Stimulated activated naive CD8-positive, alpha-beta T cell treated with anti-CD3 and anti-CD28 coated beads, Interleukin-15, Interleukin-2, amounts not matched to agents 100 U/mL and 50 U/mL, for 24 hours (primary cell): ENCODE measurements around the gene CTDSPL2.
"Not testable (repeated sequence)": the region's sequence is repeated elsewhere in the genome, so short reads cannot be mapped to it uniquely, and the experiment has no call there.

Experiments
- ATAC-seq: fragments of 150-1000 bp; cut with Tn5 transposase; one replicate; pipeline ENCODE4 v1.10.0; 2021
- DNase-seq: peaks from one replicate; pipeline ENCODE4 v3.0.0; 2021

CTDSPL2 gene

GRCh38 chr15:44485880-44486279, 58.5 kb downstream of the CTDSPL2 start:
- ATAC-seq (no peak), DNase-seq (no peak)

- peak; percentile 88 for ATAC-seq
- no peak for DNase-seq
These were observed 62.0 kb downstream of the CTDSPL2 start for GRCh38 chr15:44489464-44489863.

- no peak for ATAC-seq
These were observed 63.2 kb downstream of the CTDSPL2 start for GRCh38 chr15:44490622-44491021.

DNA sequence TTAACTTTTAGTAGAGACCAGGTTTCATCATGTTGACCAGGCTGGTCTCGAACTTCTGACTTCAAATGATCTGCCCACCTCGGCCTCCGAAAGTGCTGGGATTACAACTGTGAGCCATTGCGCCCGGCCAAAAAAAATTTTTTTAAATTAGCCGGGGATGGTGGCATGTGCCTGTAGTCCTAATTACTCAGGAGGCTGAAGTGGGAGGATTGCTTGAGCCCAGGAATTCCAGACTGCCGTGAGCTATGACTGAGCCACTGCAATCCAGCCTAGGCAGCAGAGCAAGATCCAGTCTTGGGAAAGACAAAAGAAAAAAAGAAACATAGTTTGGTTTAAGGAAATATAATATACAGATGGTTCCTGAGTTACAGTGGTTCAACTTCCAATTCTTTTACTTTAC, 64.6 kb downstream of the CTDSPL2 start:
- ATAC-seq = no peak
- DNase-seq = no peak

More at GRCh38 chr15:44490622-44491021, 63.2 kb downstream of the CTDSPL2 start:
- DNase-seq = no peak

DNA sequence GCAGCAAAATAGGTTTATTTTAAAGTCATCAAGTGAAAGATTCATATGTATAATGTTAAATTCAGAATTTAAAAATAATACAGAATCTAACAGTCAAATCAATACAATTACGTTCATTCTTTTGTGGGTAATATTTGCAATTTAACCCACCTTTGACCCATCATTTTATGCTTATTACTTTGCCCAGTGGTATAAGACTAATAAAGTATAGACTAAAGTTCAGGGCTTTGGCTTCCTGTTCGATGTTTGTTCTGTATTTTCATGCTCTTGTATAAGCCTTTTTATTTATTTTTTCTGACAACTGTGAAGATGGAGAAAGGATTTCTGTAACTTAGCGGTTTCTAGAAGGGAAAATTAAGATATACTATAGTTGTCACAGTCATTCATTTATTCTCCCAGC, 65.2 kb downstream of the CTDSPL2 start:
- ATAC-seq = no peak
- no peak for DNase-seq

GRCh38 chr15:44495562-44495961, 68.1 kb downstream of the CTDSPL2 start:
- no peak for ATAC-seq
- no peak for DNase-seq

DNA sequence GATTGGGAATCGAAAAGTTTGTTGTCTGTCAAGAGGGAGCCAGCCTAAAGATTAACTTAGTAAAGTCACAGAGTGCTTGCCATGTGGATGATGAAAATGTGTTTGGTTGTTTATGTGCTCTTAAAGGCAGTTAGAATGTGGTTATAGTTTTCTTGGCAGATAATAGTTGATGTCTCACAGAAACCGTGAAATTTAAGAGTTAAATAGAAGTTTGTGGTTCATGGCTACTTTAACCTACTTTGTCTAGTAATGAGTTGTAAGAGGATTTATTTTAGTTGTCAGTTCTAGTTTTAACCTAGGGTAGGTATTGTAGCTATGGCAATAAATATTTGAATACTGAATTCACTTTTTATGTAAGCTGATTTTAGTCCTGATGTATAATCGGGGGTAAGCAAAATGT, 73.1 kb downstream of the CTDSPL2 start:
- ATAC-seq (no peak), DNase-seq (no peak)

DNA sequence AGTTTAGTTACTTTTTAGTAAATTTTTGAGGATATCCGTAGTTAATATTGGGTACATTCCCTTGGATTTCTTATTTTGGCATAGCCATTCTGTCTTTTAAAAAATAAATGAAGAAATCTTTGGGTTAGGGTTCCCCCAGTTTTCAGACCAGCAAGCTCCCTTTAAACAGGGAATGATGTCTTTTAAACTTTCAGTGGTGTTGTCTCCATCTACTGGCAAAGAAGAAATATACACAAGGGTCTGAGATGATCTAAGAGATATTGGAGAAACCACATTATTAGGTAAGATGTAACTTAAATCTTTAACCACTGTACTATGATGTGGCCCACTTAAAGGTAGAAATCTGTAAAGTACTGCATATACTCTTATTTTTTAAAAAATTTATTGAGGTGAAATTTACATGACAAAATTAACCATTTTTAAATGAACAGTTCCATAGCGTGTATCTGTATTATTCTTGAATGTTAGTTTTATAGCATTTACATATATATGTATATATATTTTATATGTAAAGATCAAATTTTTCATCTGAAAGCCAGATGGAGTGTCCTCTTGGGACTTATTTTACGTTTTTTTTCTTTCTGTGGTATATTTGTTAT, 74.4 kb downstream of the CTDSPL2 start:
- ATAC-seq (no peak), DNase-seq (no peak)

- ATAC-seq = no peak
These were observed 89.0 kb downstream of the CTDSPL2 start for GRCh38 chr15:44516436-44516835.

DNA sequence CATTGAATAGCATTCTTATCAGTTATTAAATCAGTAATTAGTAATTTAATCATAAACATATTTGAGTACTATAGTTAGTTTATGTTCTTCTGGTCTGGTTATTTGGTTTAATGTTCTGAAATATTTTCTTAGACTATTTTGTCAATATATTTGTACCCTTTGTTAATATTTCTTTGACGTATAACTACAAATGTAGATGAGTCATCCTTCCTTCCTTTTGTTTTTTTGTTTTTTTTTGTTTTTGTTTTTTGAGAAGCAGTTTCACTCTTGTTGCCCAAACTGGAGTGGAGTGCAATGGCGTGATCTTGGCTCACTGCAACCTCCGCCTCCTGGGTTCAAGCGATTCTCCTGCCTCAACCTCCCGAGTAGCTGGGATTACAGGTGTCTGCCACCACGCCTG, 92.1 kb downstream of the CTDSPL2 start:
- ATAC-seq (no peak), DNase-seq (no peak)

More at GRCh38 chr15:44516436-44516835, 89.0 kb downstream of the CTDSPL2 start:
- no peak for DNase-seq

DNA sequence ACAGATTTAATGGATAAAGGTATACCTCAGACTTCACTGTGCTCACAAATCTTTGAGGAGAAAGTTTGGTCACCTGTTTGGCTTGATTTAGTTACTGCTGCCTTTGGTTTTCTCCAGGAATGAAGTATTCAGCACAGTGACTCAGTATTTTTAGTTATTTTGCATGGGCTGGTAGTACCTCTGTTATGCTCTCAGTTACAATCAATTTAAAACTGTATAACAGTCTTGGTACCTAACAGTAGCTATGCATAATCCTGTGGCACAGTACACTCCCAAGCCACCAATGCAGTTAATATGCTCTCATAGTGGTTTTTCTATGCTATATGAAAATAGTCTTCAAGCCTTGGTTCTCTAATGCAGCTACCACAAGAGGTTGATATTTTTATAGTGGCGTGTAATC, 97.6 kb downstream of the CTDSPL2 start:
- no peak for ATAC-seq
- no peak for DNase-seq

DNA sequence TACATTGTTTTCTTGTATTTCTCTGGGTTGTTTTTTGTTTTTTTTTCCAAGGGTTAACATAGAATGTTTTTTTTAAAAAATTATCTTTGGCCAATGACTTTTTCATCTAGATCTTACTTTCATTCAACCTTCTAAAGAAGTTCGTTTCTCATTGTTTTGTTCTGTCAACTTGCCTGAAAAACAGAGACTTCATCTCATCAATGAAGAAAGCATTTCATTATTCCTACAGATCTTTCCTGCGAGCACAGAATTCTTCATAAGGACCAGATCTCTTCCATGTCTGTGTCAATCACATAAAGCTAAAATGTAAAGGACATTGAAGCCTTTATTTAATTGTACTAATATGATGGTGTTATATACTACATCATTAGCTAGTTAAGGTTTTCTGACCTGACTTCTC, 99.8 kb downstream of the CTDSPL2 start:
- DNase-seq (no peak), ATAC-seq (no peak)

DNA sequence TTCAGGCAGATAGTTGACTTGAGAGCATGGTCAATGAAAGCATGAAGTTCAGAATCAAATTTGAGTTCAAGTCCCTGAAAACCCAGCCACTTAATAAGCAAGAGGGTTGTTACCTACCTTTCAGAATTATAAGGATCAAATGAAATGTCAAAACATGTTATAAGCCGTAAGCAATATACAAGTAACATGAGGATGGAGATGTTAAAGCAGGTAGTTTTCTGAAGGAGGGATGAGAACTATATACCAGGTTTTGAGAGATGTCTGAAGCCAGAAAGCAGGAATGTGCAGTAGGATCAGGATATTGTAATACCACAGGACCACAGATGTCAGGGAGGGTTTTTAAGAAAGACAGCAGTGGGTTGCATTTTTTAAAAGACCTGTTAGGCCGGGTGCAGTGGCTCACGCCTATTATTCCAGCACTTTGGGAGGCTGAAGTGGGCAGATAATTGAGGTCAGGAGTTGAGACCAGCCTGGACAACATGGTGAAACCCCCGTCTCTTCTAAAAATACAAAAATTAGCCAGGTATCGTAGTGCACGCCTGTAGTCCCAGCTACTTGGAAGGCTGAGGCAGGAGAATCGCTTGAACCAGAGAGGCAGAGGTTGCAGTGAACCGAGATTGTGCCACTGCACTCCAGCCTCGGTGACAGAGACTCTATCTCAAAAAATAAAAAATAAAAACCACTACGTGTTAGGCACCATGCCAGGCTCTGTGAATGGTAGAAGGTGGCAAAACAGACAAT, 102.6 kb downstream of the CTDSPL2 start:
- no peak for DNase-seq
- ATAC-seq = no peak

DNA sequence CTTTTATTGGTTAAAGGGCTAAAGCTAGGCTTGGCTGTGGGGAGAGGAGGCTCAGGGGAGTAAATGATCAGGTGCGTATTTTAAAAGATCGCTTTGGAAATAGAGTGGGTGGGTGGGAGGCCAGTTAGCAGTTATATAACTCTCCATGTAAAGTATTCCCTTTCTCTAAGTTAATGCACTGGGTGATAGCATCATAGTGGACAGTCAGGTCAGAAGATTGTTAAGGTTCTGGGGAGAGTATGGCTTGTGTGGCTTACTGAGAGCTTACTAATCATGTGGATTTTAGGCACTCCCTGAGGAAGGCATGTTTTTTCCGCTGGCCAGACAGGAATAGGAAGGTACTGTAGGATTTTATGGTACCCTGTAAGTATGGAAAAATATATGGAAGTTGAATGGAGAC, 103.2 kb downstream of the CTDSPL2 start:
- no peak for ATAC-seq

DNA sequence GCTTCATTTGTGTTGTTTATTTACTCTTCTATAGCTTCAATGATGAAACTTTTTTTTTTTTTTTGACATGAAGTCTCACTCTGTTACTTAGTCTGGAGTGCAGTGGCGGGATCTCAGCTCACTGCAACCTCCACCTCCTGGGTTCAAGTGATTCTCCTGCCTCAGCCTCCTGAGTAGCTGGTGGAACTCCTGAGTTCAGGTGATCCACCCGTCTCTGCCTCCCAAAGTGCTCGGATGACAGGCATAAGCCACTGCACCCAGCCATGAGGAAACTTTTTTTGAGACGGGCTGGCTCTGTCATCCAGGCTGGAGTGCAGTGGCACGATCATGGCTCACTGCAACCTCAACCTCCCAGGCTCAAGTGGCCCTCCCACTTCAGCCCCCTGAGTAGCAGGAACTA, 104.8 kb downstream of the CTDSPL2 start:
- DNase-seq = not testable (repeated sequence)

More for the DNA sequence above, 103.2 kb downstream of the CTDSPL2 start:
- DNase-seq = no peak

DNA sequence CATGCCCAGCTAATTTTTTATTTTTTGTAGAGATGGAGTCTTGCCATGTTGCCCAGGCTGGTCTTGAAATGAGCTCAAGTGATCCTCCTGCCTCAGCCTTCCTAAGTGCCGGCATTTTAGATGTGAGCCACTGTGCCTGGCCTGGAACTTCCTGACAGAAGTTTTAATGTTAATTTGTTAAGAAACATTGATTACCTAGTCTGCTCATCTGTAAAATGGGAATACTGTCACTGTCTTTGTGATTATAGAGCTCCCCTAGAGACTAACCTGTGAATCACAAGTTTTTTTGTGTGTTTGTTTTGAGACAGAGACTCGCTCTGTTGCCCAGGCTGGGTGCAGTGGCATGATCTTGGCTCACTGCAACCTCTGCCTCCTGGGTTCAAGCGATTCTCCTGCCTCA, 105.3 kb downstream of the CTDSPL2 start:
- ATAC-seq (no peak), DNase-seq (no peak)

More for the DNA sequence above, 104.8 kb downstream of the CTDSPL2 start:
- not testable (repeated sequence) for ATAC-seq

- DNase-seq = no peak
- no peak for ATAC-seq
These were observed 107.7 kb downstream of the CTDSPL2 start for GRCh38 chr15:44535092-44535491.

DNA sequence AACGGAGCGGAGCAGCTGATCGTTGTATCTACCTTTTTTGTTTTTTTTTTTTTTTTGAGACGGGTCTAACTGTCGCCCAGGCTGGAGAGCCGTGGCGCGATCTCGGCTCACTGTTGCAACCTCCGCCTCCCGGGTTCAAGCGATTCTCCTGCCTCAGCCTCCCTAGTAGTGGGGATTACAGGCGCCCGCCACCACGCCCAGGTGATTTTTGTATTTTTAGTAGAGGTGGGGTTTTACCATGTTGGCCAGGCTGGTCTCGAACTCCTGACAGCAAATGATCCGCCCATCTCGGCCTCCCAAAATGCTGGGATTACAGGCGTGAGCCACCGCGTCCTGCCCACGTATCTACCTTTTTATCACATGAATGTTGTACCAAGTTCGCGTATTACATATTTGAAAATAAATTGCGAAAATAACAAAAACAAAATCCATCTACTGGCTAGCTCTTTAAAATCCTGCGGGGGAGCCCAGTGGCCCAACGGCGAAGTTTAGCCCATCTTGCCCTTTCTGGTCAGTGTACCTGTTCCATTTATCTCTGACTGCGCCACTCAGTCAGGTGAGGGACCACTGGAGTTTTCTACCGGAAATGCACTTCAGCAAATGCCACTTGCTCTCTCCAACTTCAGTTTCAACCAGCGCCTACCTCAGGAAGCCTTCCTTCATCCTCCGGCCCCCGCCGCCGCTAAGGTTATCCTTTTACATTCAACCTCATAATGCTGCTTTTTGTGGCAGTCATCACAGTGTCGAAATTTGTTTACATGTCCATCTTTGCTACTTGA, 108.3 kb downstream of the CTDSPL2 start:
- ATAC-seq (no peak), DNase-seq (peak; percentile 40)

- DNase-seq (peak; percentile 79), ATAC-seq (peak; percentile 63)
These were observed 109.0 kb downstream of the CTDSPL2 start for GRCh38 chr15:44536302-44536961.

DNA sequence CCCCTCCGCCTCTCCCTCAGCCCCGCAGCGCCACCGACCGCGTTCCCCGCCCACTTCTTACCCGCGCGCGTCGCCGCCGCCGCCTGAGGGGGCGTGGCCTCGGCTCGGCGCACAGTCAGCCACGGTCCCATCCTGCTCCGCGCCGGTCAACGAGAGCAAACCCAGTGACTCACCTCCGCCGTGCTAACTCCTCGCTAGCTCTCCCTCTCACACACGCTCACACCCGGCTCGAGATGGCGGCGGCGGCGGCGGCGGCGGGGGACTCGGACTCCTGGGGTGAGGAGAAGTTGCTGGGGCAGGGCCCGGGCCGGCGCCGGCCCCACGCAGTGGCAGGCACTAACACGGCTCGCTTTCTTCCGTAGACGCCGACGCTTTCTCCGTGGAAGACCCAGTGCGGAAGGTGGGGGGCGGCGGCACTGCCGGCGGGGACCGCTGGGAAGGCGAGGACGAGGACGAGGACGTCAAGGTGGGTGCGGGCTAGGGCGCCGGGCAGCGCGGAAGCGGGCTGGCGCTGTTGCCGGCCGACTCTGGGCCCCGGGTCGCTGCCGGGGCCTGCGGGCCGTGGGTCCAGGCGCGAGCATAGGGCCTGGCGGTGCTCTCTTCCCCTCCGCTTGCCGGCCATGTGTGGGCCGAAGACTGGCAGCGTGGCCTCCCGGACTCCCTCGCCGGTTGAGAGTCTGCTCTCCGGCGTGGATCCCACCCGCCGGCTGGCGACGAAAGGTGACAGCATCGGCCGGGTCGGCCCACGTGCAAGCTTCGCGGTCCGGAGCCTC, 109.7 kb downstream of the CTDSPL2 start, which contains the start of gene EIF3J:
Gene EIF3J, plus strand, starts transcription at position 186 of the 773 bp plus-strand sequence. Its CDS starts 48 bp downstream, at position 234.
- peak; percentile 94 for DNase-seq
- peak; percentile 97 for ATAC-seq

DNA sequence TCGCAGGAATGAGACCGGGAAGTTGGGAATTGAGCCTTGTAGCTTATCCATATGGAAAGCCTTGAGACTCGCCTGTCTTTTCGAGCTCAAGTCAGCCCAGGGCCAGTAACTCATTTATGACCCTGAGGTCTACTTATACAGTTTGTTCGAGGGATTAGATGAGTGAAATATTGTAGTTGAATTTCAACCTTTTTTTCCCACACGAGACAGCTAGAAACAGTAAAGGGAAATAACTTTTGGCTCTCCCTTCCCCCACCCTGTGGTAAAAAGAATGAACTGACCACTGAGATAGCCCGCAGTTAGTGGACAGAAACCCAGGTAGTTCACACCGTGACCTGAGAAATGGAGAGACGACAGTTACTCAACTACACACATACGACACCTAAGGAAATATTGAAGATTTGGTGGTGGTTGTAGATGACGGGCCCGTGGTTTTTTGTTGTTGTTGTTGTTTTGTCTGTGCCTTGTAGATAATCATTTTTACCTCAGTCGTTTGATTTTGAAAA, 110.4 kb downstream of the CTDSPL2 start:
- no peak for ATAC-seq
- DNase-seq = no peak
